ENCODE data around the gene RBM41. TPM values are rescaled to one million over a fixed set of nuclear protein-coding genes. Genes with fewer than 3 reads are reported as not detected.

Gene RBM41
- total and polyA plus RNA-seq, 7 donors: 4.8 to 28.2 (median 16.9) TPM

- no peaks in the 10 kb centered on the region for H3K27me3 ChIP-seq
- H3K4me3 ChIP-seq: no peak overlapping the region
- no peaks in the 10 kb centered on the region for H3K9me3 ChIP-seq
- H3K4me1 ChIP-seq: no peaks in the 10 kb centered on the region
- no peak overlapping the region for H3K27ac ChIP-seq
- DNase-seq: no peak
- no peaks in the 10 kb centered on the region for H3K36me3 ChIP-seq
- WGBS, 2 donors: 55 to 69% methylated on average over 5 of the region's 5 CpGs
- intact Hi-C loops (cut with DNase I): no loop called here
- TF ChIP-seq POLR2A (IDR thresholded peaks at IDR 0.05) (no peak), EP300 (IDR thresholded peaks at IDR 0.05) (no peak), POLR2AphosphoS5 (IDR thresholded peaks at IDR 0.05) (no peak), CTCF (IDR thresholded peaks at IDR 0.05) (no peak)
These were observed 16.7 kb upstream of the RBM41 start for GRCh38 chrX:107135049-107135964.

- TF ChIP-seq POLR2A (IDR thresholded peaks at IDR 0.05): no peak
- TF ChIP-seq POLR2AphosphoS5 (IDR thresholded peaks at IDR 0.05): no peak
- no peak for TF ChIP-seq EP300 (IDR thresholded peaks at IDR 0.05)
- TF ChIP-seq CTCF (IDR thresholded peaks at IDR 0.05): no peak
- Histone ChIP-seq H3K9me3 (no peaks in the 10 kb centered on the region), H3K27ac (no peak overlapping the region), H3K4me1 (no peaks in the 10 kb centered on the region), H3K4me3 (no peak overlapping the region), H3K36me3 (no peaks in the 10 kb centered on the region), H3K27me3 (no peaks in the 10 kb centered on the region)
- DNase-seq: no peak
- intact Hi-C loops (cut with DNase I): no loop called here
These were observed 5.1 kb upstream of the RBM41 start for GRCh38 chrX:107123750-107124149.

GRCh38 chrX:107119283-107119682 lies 661 bp upstream of the RBM41 start:
- WGBS, 2 donors: 97 to 100% methylated on average over 1 of the region's 1 CpG
- Histone ChIP-seq H3K36me3 (peaks cover 0 to 22% (median 6%) of the 10 kb centered on the region in 4 donors), H3K27ac (peak overlapping the region in 1 of 4 donors; percentile 77), H3K9me3 (no peaks in the 10 kb centered on the region), H3K27me3 (no peaks in the 10 kb centered on the region), H3K4me3 (peak overlapping the region in 1 of 4 donors; percentile 66), H3K4me1 (peaks cover 0 to 8% (median 0%) of the 10 kb centered on the region in 4 donors)
- intact Hi-C loops (cut with DNase I): loop anchor here (2.0 kb wide), 1 partner anchor 120 kb away; no protein-coding TSS in a partner anchor
- DNase-seq: no peak
- no peak for TF ChIP-seq POLR2A (IDR thresholded peaks at IDR 0.05)
- no peak for TF ChIP-seq CTCF (IDR thresholded peaks at IDR 0.05)
- TF ChIP-seq POLR2AphosphoS5 (IDR thresholded peaks at IDR 0.05): no peak
- no peak for TF ChIP-seq EP300 (IDR thresholded peaks at IDR 0.05)

GRCh38 chrX:107117993-107118321 lies 665 bp downstream of the RBM41 start:
- Histone ChIP-seq H3K4me3 (peak overlapping the region; percentile 45 to 66 (median 62)), H3K9me3 (no peaks in the 10 kb centered on the region), H3K27me3 (no peaks in the 10 kb centered on the region), H3K36me3 (peaks cover 0 to 35% (median 6%) of the 10 kb centered on the region in 4 donors), H3K27ac (peak overlapping the region; percentile 64 to 77 (median 76)), H3K4me1 (peaks cover 0 to 8% (median 0%) of the 10 kb centered on the region in 4 donors)
- intact Hi-C loops (cut with DNase I): loop anchor here (2.0 kb wide), 1 partner anchor 119 kb away; no protein-coding TSS in a partner anchor
- no peak for DNase-seq
- WGBS, 2 donors: 1% methylated on average over 8 of the region's 8 CpGs
- TF ChIP-seq POLR2AphosphoS5 (IDR thresholded peaks at IDR 0.05): no peak
- no peak for TF ChIP-seq POLR2A (IDR thresholded peaks at IDR 0.05)
- TF ChIP-seq CTCF (IDR thresholded peaks at IDR 0.05): no peak
- no peak for TF ChIP-seq EP300 (IDR thresholded peaks at IDR 0.05)

Measured in sigmoid colon (tissue), 7 donors.